Duodenal mucosa (tissue), 2 donors: Measurements from ENCODE around the gene MSL2.
"Not testable (repeated sequence)": the region's sequence is repeated elsewhere in the genome, so short reads cannot be mapped to it uniquely, and the experiment has no call there.

Experiments used
- H3K27ac ChIP-seq: one replicate; pipeline ENCODE4 v1.7.0; 2013; ENCODE audit warnings: low read depth, low read length
- H3K27me3 ChIP-seq, 2 donors: one replicate each; pipeline ENCODE4 v1.7.0; 2013; ENCODE audit warnings: low read length in 2 of 2, control low read depth in 1 of 2; ENCODE audit not compliant: insufficient read depth in 2 of 2, control insufficient read depth in 1 of 2
- H3K36me3 ChIP-seq, 2 donors: one replicate each; pipeline ENCODE4 v1.7.0; 2013; ENCODE audit warnings: low read length in 2 of 2, control low read depth in 1 of 2; ENCODE audit not compliant: insufficient read depth in 2 of 2, control insufficient read depth in 1 of 2
- H3K4me1 ChIP-seq, 2 donors: one replicate each; pipeline ENCODE4 v1.7.0; 2013; ENCODE audit warnings: low read length in 2 of 2, control low read depth in 1 of 2; ENCODE audit not compliant: insufficient read depth in 2 of 2, control insufficient read depth in 1 of 2
- H3K4me3 ChIP-seq, 2 donors: one replicate each; pipeline ENCODE4 v1.7.0; 2013; ENCODE audit warnings: low read length in 2 of 2, low read depth in 1 of 2
- H3K9ac ChIP-seq, 2 donors: one replicate each; pipeline ENCODE4 v1.7.0; 2013; ENCODE audit warnings: low read length in 2 of 2, low read depth in 1 of 2
- H3K9me3 ChIP-seq, 2 donors: one replicate each; pipeline ENCODE4 v1.7.0; 2013; ENCODE audit warnings: low read length in 2 of 2, control low read depth in 1 of 2; ENCODE audit not compliant: control insufficient read depth in 1 of 2

MSL2 gene

GRCh38 chr3:136122006-136122405, 74.1 kb downstream of the MSL2 start:
- H3K36me3 ChIP-seq = no peaks in the 10 kb centered on the region
- no peaks in the 10 kb centered on the region for H3K9me3 ChIP-seq
- no peak overlapping the region for H3K9ac ChIP-seq
- no peak overlapping the region for H3K4me3 ChIP-seq
- H3K27ac ChIP-seq = no peak overlapping the region
- no peaks in the 10 kb centered on the region for H3K27me3 ChIP-seq
- H3K4me1 ChIP-seq = no peaks in the 10 kb centered on the region

GRCh38 chr3:136120373-136121348, 75.5 kb downstream of the MSL2 start:
- Histone ChIP-seq H3K4me1 (no peaks in the 10 kb centered on the region), H3K9ac (no peak overlapping the region), H3K4me3 (no peak overlapping the region), H3K27me3 (no peaks in the 10 kb centered on the region), H3K27ac (no peak overlapping the region), H3K36me3 (no peaks in the 10 kb centered on the region), H3K9me3 (no peaks in the 10 kb centered on the region)

GRCh38 chr3:136119783-136120182, 76.4 kb downstream of the MSL2 start:
- H3K36me3 ChIP-seq, H3K9me3 ChIP-seq, H3K4me1 ChIP-seq, H3K27ac ChIP-seq, H3K9ac ChIP-seq, H3K27me3 ChIP-seq, H3K4me3 ChIP-seq: not testable (repeated sequence)

GRCh38 chr3:136119332-136119731, 76.8 kb downstream of the MSL2 start:
- not testable (repeated sequence) for H3K9ac ChIP-seq, H3K4me3 ChIP-seq, H3K9me3 ChIP-seq, H3K36me3 ChIP-seq, H3K4me1 ChIP-seq, H3K27me3 ChIP-seq, H3K27ac ChIP-seq

- Histone ChIP-seq H3K27ac (no peak overlapping the region), H3K9ac (no peak overlapping the region), H3K4me3 (no peak overlapping the region), H3K36me3 (no peaks in the 10 kb centered on the region), H3K27me3 (no peaks in the 10 kb centered on the region), H3K4me1 (no peaks in the 10 kb centered on the region), H3K9me3 (no peaks in the 10 kb centered on the region)
These were observed 81.7 kb downstream of the MSL2 start for GRCh38 chr3:136114421-136114820.

GRCh38 chr3:136110481-136110880, 85.7 kb downstream of the MSL2 start:
- Histone ChIP-seq H3K36me3 (no peaks in the 10 kb centered on the region), H3K4me1 (no peaks in the 10 kb centered on the region), H3K9ac (no peak overlapping the region), H3K4me3 (no peak overlapping the region), H3K27ac (no peak overlapping the region), H3K9me3 (no peaks in the 10 kb centered on the region), H3K27me3 (no peaks in the 10 kb centered on the region)

GRCh38 chr3:136109499-136109898, 86.6 kb downstream of the MSL2 start:
- Histone ChIP-seq H3K4me3 (no peak overlapping the region), H3K9ac (no peak overlapping the region), H3K9me3 (no peaks in the 10 kb centered on the region), H3K4me1 (no peaks in the 10 kb centered on the region), H3K27ac (no peak overlapping the region), H3K27me3 (no peaks in the 10 kb centered on the region), H3K36me3 (no peaks in the 10 kb centered on the region)

GRCh38 chr3:136106101-136106500, 90.0 kb downstream of the MSL2 start:
- Histone ChIP-seq H3K4me1 (no peaks in the 10 kb centered on the region), H3K36me3 (no peaks in the 10 kb centered on the region), H3K9ac (no peak overlapping the region), H3K9me3 (no peaks in the 10 kb centered on the region), H3K27me3 (no peaks in the 10 kb centered on the region), H3K4me3 (no peak overlapping the region), H3K27ac (no peak overlapping the region)

GRCh38 chr3:136105044-136105443, 91.1 kb downstream of the MSL2 start:
- Histone ChIP-seq H3K4me3 (no peak overlapping the region), H3K27me3 (no peaks in the 10 kb centered on the region), H3K9me3 (no peaks in the 10 kb centered on the region), H3K36me3 (no peaks in the 10 kb centered on the region), H3K27ac (no peak overlapping the region), H3K9ac (no peak overlapping the region), H3K4me1 (no peaks in the 10 kb centered on the region)
